HepG2 (cell line): ENCODE data around the gene STKLD1. TPM values are rescaled to one million over a fixed set of nuclear protein-coding genes. Genes with fewer than 3 reads are reported as not detected.

Experiments
- CEBPZ ChIP-seq: IDR thresholded peaks from 2 replicates; pipeline ENCODE4 v1.6.1; 2012; ENCODE audit warnings: low read length, improper control_type of control experiment
- CENPX ChIP-seq: sonication (generic); formaldehyde crosslinking; IDR thresholded peaks from 2 replicates; pipeline ENCODE4 v1.9.0; 2021; ENCODE audit warnings: mild to moderate bottlenecking, missing genetic modification reagents, moderate library complexity
- GATAD1 ChIP-seq: IDR thresholded peaks from 2 replicates; pipeline ENCODE4 v1.6.1; 2016; ENCODE audit warnings: missing genetic modification reagents, missing compliant biosample characterization
- HOXD1 ChIP-seq: sonication (generic); formaldehyde crosslinking; IDR thresholded peaks from 2 replicates; pipeline ENCODE4 v1.5.0; 2020; ENCODE audit warnings: missing genetic modification reagents
- ISX ChIP-seq: sonication (generic); formaldehyde crosslinking; conservative IDR thresholded peaks from 2 replicates; pipeline ENCODE4 v1.5.0; 2020; ENCODE audit warnings: missing genetic modification reagents
- KAT2B ChIP-seq: fragments of 150-350 bp; IDR thresholded peaks from 2 replicates; pipeline ENCODE4 v1.6.1; 2014; ENCODE audit warnings: low read depth, low read length, borderline replicate concordance
- KDM1A ChIP-seq: IDR thresholded peaks from 2 replicates; pipeline ENCODE4 v1.6.1; 2016; ENCODE audit warnings: missing compliant biosample characterization
- KDM5A ChIP-seq: fragments of 200-600 bp; sonication (generic); IDR thresholded peaks from 2 replicates; pipeline ENCODE4 v1.7.0; 2018; ENCODE audit warnings: antibody characterized with exemption, mild to moderate bottlenecking, low read length, borderline replicate concordance
- MBNL3 ChIP-seq: fragments of 250-450 bp; sonication (Bioruptor Pico); conservative IDR thresholded peaks from 2 replicates; pipeline ENCODE4 v1.8.0; 2022; ENCODE audit warnings: mild to moderate bottlenecking, inconsistent platforms
- NFKB2 ChIP-seq: sonication (generic); formaldehyde crosslinking; IDR thresholded peaks from 2 replicates; pipeline ENCODE4 v1.4.0; 2020; ENCODE audit warnings: missing genetic modification reagents, borderline replicate concordance
- PAX8 ChIP-seq: sonication (generic); formaldehyde crosslinking; IDR thresholded peaks from 2 replicates; pipeline ENCODE4 v1.8.0; 2022; ENCODE audit warnings: mild to moderate bottlenecking, missing genetic modification reagents, borderline replicate concordance
- RARG ChIP-seq: sonication (generic); formaldehyde crosslinking; IDR thresholded peaks from 2 replicates; pipeline ENCODE4 v1.4.0; 2020; ENCODE audit warnings: low read depth, mild to moderate bottlenecking, missing genetic modification reagents
- ZNF326 ChIP-seq: sonication (generic); formaldehyde crosslinking; IDR thresholded peaks from 2 replicates; pipeline ENCODE4 v1.4.0; 2020; ENCODE audit warnings: missing genetic modification reagents, borderline replicate concordance
- ZNF414 ChIP-seq: sonication (generic); formaldehyde crosslinking; IDR thresholded peaks from 2 replicates; pipeline ENCODE4 v1.5.0; 2020; ENCODE audit warnings: missing genetic modification reagents
- ZNF44 ChIP-seq: sonication (generic); formaldehyde crosslinking; IDR thresholded peaks from 2 replicates; pipeline ENCODE4 v1.5.1; 2020; ENCODE audit warnings: mild to moderate bottlenecking, missing genetic modification reagents
- ZNF563 ChIP-seq: sonication (generic); formaldehyde crosslinking; IDR thresholded peaks from 2 replicates; pipeline ENCODE4 v1.8.0; 2022; ENCODE audit warnings: mild to moderate bottlenecking, moderate library complexity, missing genetic modification reagents
- ZNF747 ChIP-seq: sonication (generic); formaldehyde crosslinking; IDR thresholded peaks from 2 replicates; pipeline ENCODE4 v1.8.1; 2023; ENCODE audit warnings: missing genetic modification reagents, mild to moderate bottlenecking, borderline replicate concordance
- ZNF749 ChIP-seq: sonication (generic); formaldehyde crosslinking; IDR thresholded peaks from 2 replicates; pipeline ENCODE4 v1.8.0; 2022; ENCODE audit warnings: mild to moderate bottlenecking, missing genetic modification reagents, moderate library complexity, borderline replicate concordance
- ZNF841 ChIP-seq: sonication (generic); formaldehyde crosslinking; IDR thresholded peaks from 2 replicates; pipeline ENCODE4 v1.8.1; 2023; ENCODE audit warnings: missing genetic modification reagents, borderline replicate concordance
- ZSCAN9 ChIP-seq: IDR thresholded peaks from 2 replicates; pipeline ENCODE4 v1.6.1; 2016; ENCODE audit warnings: borderline replicate concordance
- polyA plus RNA-seq, 8 experiments: library from polyadenylated mRNA; depleted of rRNA in 3 of 8; stranded (reverse) in 7 of 8; unstranded in 1 of 8; fragments of >200 nt; fragmentation: Illumina TruSeq in 4 of 8; extraction: Trizol in 4 of 8; gene quantifications; 2 replicates each; pipeline versions ENCODE4 v1.2.1 to v1.2.3, GENCODE V29; 2011 to 2016; ENCODE audit warnings: low read depth in 4 of 8, missing spikeins in 1 of 8, mixed read lengths in 1 of 8; ENCODE audit not compliant: insufficient read depth in 1 of 8
- total RNA-seq, 5 experiments: library from RNA; depleted of rRNA; stranded (reverse); fragments of >200 nt; fragmentation: Illumina TruSeq; extraction: Trizol; gene quantifications; 2 replicates each; pipeline ENCODE4 v1.2.3, GENCODE V29; 2016; ENCODE audit warnings: low read depth in 1 of 5
- TF ChIP-seq, protein P1 (sequence below): sonication (generic); formaldehyde crosslinking; IDR thresholded peaks from 2 replicates; pipeline ENCODE4 v1.5.0; 2020; ENCODE audit warnings: mild to moderate bottlenecking, missing genetic modification reagents, moderate library complexity

The STKLD1 gene
- total and polyA plus RNA-seq, 2 of the 13 experiments (the other 11 are each of a cell fraction or from before 2014, with no cell fraction given), result 1.5 to 2.2 TPM

DNA sequence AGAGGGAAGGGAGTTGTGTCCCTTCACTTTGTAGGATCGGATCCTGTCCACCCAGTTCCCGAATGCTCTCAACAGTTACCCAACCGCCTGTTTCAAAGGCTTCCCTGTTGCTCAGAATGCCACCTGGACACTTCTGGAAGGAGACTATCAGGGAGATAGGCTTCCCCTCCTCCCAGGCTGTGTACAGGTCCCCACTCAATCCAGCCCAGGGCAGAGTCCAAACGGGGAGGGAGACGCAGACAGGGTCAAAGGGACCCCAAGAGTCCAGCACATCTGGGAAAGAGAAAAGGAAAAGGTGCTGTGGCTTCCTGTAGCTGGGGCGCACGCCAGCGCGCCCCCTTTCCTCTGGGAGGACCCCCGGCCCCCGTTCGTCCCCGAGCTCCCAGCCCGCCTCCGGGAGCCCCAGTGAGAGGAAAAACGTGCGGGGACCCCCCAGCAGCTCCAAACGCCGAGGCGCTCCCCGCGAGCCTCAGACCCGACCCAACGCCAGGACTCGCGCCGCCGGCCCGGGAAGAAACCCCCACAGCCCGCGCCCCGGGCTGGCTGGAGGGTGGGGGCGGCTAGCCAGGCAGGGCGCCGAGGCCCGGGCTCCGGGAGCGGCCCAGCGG, 946 bp upstream of the STKLD1 start (continued):
- TF ChIP-seq KDM5A, result peak; percentile 74; the same call in 1 of the 2 replicates
- 0 out of 2 replicates have a peak, but pooled peaks have one; percentile 34 for TF ChIP-seq HOXD1 (CRISPR knock-in tag)
- TF ChIP-seq ZNF749 (CRISPR knock-in tag), result no peak; the same call in 1 of the 2 replicates
- no peak for TF ChIP-seq ZNF747 (CRISPR knock-in tag)
- no peak for TF ChIP-seq CEBPZ
- peak; percentile 51 for TF ChIP-seq GATAD1 (CRISPR knock-in tag)
- no peak for TF ChIP-seq PAX8 (CRISPR knock-in tag)
- TF ChIP-seq ZNF44, result 0 out of 2 replicates have a peak, but pooled peaks have one; percentile 46
- no peak for TF ChIP-seq CENPX (CRISPR knock-in tag)
- no peak for TF ChIP-seq ZNF414 (CRISPR knock-in tag)
- no peak for TF ChIP-seq RARG
- no peak for TF ChIP-seq KAT2B
- no peak for TF ChIP-seq KDM1A
- no peak for TF ChIP-seq ZSCAN9
- no peak; the same call in 1 of the 2 replicates for TF ChIP-seq ZNF841 (CRISPR knock-in tag)
- no peak for TF ChIP-seq MBNL3
- TF ChIP-seq NFKB2 (CRISPR knock-in tag), result peak; percentile 59; the same call in 1 of the 2 replicates
- peak; percentile 50; the same call in 1 of the 2 replicates for TF ChIP-seq ISX
- no peak for TF ChIP-seq ZNF563 (CRISPR knock-in tag)
- TF ChIP-seq ZNF326, result no peak
- TF ChIP-seq, protein P1, sequence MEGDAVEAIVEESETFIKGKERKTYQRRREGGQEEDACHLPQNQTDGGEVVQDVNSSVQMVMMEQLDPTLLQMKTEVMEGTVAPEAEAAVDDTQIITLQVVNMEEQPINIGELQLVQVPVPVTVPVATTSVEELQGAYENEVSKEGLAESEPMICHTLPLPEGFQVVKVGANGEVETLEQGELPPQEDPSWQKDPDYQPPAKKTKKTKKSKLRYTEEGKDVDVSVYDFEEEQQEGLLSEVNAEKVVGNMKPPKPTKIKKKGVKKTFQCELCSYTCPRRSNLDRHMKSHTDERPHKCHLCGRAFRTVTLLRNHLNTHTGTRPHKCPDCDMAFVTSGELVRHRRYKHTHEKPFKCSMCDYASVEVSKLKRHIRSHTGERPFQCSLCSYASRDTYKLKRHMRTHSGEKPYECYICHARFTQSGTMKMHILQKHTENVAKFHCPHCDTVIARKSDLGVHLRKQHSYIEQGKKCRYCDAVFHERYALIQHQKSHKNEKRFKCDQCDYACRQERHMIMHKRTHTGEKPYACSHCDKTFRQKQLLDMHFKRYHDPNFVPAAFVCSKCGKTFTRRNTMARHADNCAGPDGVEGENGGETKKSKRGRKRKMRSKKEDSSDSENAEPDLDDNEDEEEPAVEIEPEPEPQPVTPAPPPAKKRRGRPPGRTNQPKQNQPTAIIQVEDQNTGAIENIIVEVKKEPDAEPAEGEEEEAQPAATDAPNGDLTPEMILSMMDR (CRISPR knock-in tag), result peak; percentile 59
